ENCODE results near the gene CBFA2T2.

The CBFA2T2 gene

DNA sequence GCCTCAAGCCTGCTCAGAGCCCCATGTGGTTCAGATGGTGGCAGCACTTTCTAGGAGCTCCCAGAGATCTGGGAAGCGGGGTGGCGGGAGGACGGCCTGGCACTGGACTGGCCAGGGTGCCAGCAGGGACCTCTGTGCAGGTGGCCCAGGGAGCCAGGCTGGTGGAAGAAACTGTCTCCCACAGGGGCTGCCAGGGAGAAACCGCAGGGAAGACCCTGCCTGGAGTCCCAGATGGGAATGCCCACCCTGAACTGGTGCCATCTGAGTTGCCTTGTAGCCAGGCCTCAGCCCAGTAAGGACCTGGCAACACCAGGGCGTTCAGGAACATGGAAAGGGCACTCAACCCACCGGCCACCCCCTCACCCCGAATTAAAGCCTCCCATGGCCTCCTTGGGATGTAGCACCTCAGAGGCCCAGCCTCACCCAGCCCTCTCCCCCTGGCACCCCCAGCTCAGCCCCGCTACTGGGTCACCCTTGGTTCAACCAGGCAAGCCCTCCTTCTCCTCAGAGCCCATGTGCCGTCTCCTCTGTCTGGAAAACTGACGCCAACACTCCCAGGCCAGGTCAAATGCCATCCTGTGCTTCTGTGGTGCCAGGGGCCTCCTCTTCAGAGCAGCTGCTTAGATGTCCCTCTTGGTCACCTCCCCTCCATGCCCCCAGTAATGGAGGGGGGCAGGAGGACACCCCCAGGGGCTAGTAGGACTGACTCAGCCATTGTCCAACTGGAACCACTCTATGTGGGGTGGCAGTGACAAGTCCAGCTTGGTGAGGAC, 166.3 kb downstream of the CBFA2T2 start:
- no peak for DNase-seq

DNA sequence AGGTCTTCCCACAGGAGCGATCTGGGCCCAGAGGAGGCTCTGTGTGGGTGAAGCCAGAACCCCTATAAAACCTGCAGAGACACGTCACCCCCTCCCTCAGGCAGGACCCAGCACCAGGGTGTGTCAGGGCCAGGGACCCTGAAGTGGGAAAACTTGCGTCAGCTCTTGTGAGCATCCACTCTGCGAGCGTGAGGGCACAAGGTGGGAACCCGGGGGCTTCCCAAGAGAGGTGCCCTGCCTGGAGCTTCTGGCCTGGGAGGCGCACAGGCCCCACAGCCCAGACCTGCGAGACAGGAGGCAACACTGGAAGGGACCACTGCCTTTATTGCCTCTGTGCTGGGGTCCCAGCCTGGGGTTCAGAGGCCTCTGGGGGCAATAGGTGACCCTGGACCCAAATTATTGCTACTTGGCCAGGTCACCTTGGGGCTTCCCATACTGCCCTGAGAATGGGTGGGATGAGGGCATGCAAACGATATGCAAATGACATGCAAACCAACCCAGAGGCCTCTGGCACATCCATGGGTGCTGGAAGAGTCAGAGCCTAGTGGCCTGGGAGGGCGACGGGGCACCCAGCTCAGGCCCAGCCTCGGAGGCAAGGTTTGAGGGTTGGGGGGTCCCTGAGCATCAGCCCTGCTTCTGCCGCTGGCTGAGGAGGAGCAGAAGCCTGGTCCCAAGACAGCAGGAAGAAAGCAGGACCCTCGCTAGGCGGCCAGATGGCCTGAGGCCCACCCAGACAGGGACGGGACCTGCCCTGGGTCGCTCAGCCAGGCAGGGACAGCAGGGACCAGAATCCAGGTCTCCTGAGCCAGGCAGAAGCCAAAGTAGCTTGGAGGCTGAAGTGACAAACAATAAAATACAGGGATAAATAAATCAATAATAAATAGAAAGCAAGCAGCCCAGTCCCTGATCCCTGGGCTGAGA, 167.1 kb downstream of the CBFA2T2 start:
- no peak for DNase-seq

DNA sequence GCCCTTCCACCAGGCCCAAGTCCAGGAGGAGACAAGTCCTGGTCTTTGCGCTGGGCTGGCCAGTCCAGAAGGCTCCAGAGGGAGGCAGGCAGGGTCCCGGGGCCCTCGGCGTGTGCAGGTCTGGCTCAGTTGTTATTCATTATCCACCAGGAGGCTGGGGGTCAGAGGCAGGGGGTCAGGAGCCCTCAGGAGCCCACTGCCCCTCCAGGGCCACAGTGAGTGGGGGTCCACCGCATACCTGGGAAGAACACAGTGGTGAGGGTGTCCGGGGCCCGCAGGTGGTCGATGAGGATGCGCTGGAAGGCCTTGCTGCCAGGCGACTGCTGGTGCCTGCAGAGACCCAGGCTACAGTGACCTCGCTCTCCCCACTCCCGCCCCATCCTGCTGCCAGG, 167.8 kb downstream of the CBFA2T2 start:
- no peak for DNase-seq

DNA sequence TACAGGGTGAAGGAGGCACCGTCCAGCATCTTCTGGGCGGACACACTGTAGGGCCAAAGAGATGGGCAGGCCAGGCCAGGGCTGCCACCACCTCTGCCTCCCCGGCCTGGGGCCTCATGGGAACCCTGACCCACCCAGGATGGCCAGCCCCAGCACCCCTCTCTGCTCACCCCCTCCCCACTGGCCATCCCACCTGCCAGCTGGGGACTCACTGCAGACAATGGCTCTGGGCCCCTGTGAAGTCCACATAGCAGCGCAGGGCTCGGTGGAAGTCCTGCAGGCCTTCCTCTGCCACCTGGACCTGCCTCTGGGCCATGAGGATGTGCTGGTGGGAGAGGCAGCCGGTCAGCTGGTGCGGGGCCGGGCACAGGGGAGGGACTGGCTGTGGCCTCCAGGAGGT, 168.6 kb downstream of the CBFA2T2 start:
- DNase-seq: no peak

- DNase-seq: no peak
Observed at GRCh38 chr20:33658929-33659328, 169.0 kb downstream of the CBFA2T2 start.

DNA sequence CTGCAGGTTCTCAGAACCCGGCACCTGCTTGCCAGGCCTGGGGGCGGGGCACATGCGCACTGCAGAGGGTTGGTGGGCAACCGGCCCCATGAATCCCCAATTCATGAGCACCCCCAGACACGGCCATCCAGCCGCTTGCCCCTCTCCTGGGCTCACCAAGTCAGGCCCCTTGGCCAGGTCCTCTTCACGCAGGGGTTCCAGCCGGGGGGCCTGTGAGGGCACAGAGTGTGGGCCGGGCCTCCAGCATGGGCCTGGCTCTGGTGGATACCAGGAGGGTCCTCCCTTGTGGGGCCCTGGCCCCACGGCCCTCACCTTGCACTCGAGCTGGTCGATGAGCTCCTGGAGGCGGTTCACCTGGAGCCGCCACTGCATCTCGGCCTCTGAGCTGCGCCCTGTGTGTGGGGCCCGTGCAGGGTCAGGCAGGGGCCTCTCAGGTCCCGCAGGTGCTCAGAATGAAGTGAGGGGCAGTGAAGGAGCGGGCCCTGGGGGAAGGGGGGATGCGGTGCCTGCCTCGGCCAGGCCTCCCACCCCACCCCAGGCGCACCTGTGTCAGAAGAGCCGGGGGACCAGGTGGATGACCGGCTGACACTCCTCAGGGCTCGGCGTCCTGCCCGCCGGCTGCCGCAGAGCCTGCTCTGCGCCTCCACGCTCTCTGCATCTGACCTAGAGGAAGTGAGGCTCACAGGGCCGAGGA, 169.6 kb downstream of the CBFA2T2 start:
- no peak for DNase-seq

GRCh38 chr20:33660035-33660684, 170.3 kb downstream of the CBFA2T2 start:
- DNase-seq: no peak

DNA sequence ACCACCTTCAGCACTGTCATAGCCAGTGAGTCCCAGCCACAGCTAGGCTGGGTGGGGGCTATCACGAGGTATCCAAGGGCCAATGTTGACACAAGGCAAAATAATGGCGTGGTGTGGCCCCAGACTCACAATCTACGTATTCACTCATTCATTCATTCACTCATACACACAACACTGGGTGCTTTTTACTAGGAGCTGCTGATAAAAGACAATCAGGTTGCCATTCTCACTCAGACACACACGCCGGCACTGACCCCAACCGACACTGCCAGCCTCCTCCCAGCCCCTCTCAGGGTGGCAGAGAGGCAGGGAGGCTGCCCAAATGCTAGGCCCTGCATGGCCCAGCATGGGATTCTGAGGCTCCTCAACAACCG, 170.8 kb downstream of the CBFA2T2 start:
- no peak for DNase-seq

- no peak for DNase-seq
Observed at GRCh38 chr20:33662172-33662571, 172.3 kb downstream of the CBFA2T2 start, which contains the start of gene C20orf144. Gene C20orf144, plus strand, starts transcription at chr20:33662327. Its CDS starts 19 bp downstream, at chr20:33662346.

DNA sequence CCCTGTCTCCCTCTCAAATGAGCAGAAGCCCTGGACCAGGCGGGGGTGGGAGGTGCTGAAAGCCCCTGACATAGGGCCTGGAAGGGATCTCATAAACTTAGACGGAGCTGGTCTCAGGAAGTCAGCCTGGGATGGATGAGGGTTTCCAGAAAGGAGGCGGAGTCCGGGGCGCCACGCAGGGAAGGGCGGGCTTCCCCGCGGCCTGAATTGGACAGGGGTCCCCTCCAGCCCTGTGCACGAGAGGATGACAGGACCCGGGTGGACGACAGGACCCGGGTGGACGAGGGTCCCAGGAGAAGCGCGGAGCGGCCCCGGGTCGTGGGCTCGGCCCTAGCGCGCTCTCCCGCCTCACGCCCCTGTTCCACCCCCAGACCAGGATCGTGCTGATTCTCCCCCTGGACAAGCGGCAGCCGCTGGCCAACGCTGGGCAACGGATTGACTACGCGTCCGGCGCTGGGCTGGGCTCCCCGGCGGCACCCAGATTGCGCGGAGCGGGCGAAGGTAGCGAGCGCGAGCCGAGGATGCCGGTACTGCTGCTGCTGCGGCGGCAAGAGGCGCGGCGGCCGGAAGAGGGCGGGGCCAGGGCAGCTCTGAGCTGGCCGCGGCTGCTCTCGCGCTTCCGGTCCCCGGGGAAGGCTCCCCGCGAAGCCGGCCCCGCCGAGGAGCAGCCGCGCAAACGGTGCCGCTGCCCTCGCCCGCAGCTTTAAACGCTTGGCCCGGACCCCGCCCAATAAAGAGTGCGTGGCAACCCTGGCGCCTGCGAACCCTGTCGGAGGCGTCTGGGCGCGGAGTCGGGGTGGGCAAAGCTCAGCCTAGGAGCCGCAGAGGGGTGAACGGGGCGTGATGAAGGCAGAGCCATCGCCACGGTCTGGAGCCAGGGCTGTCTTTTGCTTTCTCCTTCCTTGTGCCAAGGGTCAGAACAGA, 173.5 kb downstream of the CBFA2T2 start:
- DNase-seq: peak; percentile 51

DNA sequence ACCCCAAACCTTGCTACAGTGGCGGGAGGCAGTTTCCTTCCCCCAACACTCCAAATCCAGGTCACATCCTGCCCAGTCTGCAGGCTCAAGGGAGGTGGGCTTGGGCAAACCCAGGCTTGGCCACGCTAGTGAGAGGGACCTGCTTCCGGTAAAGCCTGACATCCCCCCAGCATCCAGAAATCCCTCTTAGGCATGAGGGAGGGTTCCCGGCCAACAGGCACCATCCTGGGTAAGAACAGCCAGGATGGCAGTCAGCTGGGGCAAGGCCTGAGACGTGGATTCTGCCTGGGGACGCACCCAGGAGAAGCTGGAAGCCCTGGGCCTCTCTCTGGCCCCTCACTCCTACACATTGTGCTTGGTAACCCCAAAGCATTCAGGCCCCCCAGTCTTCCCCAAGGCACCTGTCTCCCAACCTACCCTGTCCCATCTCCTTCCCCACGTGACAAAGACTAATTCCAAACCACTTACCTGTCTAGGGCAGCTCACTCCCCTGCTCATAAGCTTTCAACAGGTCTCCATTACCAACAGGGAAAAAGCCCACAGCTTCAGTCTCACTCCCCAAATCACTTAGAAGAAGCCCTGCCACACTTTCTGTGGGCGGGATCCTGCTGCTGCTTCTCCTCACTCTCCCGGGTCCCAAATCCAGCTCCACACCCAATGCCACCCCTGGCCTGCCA, 174.3 kb downstream of the CBFA2T2 start:
- DNase-seq: no peak

GRCh38 chr20:33664762-33665144, 174.9 kb downstream of the CBFA2T2 start:
- no peak for DNase-seq

GRCh38 chr20:33666293-33667244, 176.7 kb downstream of the CBFA2T2 start, which contains the start of gene ACTL10:
Gene ACTL10, plus strand, starts transcription at chr20:33666943. Its CDS starts 555 bp downstream, at chr20:33667498.
- peak; percentile 96 for DNase-seq

GRCh38 chr20:33667245-33667675, 177.4 kb downstream of the CBFA2T2 start:
- DNase-seq: no peak

GRCh38 chr20:33667676-33668465, 178.0 kb downstream of the CBFA2T2 start:
- peak; percentile 47 for DNase-seq

GRCh38 chr20:33668466-33669155, 178.7 kb downstream of the CBFA2T2 start:
- no peak for DNase-seq

DNA sequence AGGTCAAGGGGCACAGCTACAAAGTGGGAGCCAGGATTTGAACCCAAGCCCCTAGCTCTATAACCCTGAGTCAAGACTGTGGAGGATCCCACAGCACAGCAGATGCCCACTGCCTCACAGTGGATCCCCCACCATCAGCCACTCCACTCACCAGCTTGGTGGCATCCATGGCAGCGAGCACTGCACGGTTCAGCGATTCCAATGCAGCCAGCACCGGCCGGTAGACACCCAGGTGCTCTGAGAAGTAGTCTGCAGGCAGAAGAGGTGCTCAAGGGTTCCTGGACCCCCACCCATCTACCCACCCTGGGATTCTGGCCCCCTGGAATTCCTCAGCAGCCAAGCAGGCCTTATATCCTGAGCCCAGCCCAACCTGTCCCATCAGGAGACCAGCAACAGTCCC, 179.3 kb downstream of the CBFA2T2 start:
- no peak for DNase-seq
